GM13976 (cell line): ENCODE measurements around the gene CCL23.

Source experiments
- DNase-seq: peaks from one replicate; pipeline ENCODE4 v3.0.0; 2012; ENCODE audit warnings: low spot score
- in situ Hi-C: fragments of 300-500 bp; cut with MboI; formaldehyde crosslinking; loops from one replicate; pipeline ENCODE4 v1.12.0; 2022; ENCODE audit warnings: low sequenced_read_pairs, mixed read lengths, inconsistent platforms; ENCODE audit not compliant: unreplicated experiment
- TF ChIP-seq, protein P1 (sequence below): IDR thresholded peaks from 2 replicates; pipeline ENCODE4 v1.5.1; 2012; ENCODE audit warnings: borderline replicate concordance, mild to moderate bottlenecking; ENCODE audit not compliant: insufficient read depth; ENCODE audit errors: extremely low read depth, missing control alignments, control extremely low read depth

Gene CCL23

DNA sequence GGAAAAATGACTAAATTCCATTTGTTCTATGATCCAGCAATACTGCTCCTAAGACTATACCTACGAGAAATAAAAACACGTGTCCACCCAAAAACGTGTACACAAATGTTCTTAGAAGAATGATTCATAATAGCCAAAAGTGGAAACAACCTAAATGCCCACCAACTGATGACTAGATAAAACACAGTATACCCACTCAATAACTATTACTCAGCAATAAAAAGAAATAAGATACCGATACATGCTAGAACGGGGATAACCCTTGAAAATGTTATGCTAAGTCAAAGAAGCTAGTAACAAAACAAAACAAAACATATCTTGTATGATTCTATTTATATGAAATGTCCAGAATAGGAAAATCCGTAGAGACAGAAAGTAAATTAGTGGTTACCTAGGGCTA, 54.1 kb downstream of the CCL23 start:
- in situ Hi-C loops = loop anchor here (25.0 kb wide), 1 partner anchor 524 kb away; the partner anchor contains the start of gene ZNHIT3
- DNase-seq = no peak
- TF ChIP-seq, protein P1, sequence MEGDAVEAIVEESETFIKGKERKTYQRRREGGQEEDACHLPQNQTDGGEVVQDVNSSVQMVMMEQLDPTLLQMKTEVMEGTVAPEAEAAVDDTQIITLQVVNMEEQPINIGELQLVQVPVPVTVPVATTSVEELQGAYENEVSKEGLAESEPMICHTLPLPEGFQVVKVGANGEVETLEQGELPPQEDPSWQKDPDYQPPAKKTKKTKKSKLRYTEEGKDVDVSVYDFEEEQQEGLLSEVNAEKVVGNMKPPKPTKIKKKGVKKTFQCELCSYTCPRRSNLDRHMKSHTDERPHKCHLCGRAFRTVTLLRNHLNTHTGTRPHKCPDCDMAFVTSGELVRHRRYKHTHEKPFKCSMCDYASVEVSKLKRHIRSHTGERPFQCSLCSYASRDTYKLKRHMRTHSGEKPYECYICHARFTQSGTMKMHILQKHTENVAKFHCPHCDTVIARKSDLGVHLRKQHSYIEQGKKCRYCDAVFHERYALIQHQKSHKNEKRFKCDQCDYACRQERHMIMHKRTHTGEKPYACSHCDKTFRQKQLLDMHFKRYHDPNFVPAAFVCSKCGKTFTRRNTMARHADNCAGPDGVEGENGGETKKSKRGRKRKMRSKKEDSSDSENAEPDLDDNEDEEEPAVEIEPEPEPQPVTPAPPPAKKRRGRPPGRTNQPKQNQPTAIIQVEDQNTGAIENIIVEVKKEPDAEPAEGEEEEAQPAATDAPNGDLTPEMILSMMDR = no peak
